H1 (cell line): ENCODE results near the gene FXYD3.

Source experiments
- ATF3 ChIP-seq: IDR thresholded peaks from 2 replicates; pipeline ENCODE4 v1.6.1; 2011; ENCODE audit warnings: low read depth, mild to moderate bottlenecking, low read length; ENCODE audit not compliant: insufficient read depth
- GTF2F1 ChIP-seq: IDR thresholded peaks from 2 replicates; pipeline ENCODE4 v1.6.1; 2012; ENCODE audit warnings: low read depth, low read length, improper control_type of control experiment, borderline replicate concordance
- POLR2A ChIP-seq, 2 experiments: IDR thresholded peaks; 1 replicate in 1 of 2; 2 replicates in 1 of 2; pipeline ENCODE4 v1.6.1; 2011; ENCODE audit warnings: low read depth in 2 of 2, low read length in 2 of 2, mild to moderate bottlenecking in 2 of 2; ENCODE audit errors: control extremely low read depth in 1 of 2
- POLR2AphosphoS5 ChIP-seq: IDR thresholded peaks from 2 replicates; pipeline ENCODE4 v1.6.1; 2011; ENCODE audit warnings: low read depth, low read length
- TF ChIP-seq, protein P1 (sequence below), 3 experiments: IDR thresholded peaks; 1 replicate in 2 of 3; 2 replicates in 1 of 3; pipeline versions ENCODE4 v1.5.1 to v1.6.1; 2011; ENCODE audit warnings: low read length in 3 of 3, mild to moderate bottlenecking in 3 of 3, inconsistent platforms in 2 of 3, low read depth in 1 of 3, moderate library complexity in 1 of 3; ENCODE audit not compliant: insufficient read depth in 1 of 3; ENCODE audit errors: control extremely low read depth in 1 of 3
- TF ChIP-seq, protein P2 (sequence below): IDR thresholded peaks from 2 replicates; pipeline ENCODE4 v1.6.1; 2011; ENCODE audit warnings: low read length, improper control_type of control experiment
- TF ChIP-seq, protein P3 (sequence below): IDR thresholded peaks from 2 replicates; pipeline ENCODE4 v1.6.1; 2012; ENCODE audit warnings: low read length, inconsistent platforms

DNA sequence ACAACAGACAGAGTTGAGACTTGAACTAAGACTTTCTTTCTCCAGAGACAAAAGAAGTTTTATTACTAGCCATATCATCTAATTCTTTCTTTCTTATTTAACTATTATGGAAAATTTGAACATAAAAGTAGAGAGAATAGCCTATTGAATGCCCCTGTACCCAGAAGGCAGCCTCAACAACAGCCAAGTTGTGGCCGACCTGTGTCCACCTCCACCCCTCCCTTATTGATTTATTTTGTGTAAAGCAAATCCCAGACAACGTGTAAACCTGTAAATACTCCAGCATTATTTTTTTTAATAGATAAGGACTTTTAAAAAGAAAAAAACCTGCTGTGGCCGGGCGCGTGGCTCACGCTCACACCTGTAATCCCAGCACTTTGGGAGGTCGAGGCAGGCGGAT is 26.1 kb upstream of the FXYD3 start:
- TF ChIP-seq, protein P1, sequence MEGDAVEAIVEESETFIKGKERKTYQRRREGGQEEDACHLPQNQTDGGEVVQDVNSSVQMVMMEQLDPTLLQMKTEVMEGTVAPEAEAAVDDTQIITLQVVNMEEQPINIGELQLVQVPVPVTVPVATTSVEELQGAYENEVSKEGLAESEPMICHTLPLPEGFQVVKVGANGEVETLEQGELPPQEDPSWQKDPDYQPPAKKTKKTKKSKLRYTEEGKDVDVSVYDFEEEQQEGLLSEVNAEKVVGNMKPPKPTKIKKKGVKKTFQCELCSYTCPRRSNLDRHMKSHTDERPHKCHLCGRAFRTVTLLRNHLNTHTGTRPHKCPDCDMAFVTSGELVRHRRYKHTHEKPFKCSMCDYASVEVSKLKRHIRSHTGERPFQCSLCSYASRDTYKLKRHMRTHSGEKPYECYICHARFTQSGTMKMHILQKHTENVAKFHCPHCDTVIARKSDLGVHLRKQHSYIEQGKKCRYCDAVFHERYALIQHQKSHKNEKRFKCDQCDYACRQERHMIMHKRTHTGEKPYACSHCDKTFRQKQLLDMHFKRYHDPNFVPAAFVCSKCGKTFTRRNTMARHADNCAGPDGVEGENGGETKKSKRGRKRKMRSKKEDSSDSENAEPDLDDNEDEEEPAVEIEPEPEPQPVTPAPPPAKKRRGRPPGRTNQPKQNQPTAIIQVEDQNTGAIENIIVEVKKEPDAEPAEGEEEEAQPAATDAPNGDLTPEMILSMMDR (IDR thresholded peaks at IDR 0.05; ENCODE audit: control extremely low read depth in 1 of 3, insufficient read depth in 1 of 3, low read depth in 1 of 3, low read length in 3 of 3) = no peak
- TF ChIP-seq, protein P2, sequence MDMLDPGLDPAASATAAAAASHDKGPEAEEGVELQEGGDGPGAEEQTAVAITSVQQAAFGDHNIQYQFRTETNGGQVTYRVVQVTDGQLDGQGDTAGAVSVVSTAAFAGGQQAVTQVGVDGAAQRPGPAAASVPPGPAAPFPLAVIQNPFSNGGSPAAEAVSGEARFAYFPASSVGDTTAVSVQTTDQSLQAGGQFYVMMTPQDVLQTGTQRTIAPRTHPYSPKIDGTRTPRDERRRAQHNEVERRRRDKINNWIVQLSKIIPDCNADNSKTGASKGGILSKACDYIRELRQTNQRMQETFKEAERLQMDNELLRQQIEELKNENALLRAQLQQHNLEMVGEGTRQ = no peak
- no peak for TF ChIP-seq POLR2AphosphoS5
- TF ChIP-seq ATF3 = no peak
- no peak for TF ChIP-seq POLR2A (IDR thresholded peaks at IDR 0.05; ENCODE audit: control extremely low read depth in 1 of 2, low read depth in 2 of 2, low read length in 2 of 2)
- TF ChIP-seq, protein P3, sequence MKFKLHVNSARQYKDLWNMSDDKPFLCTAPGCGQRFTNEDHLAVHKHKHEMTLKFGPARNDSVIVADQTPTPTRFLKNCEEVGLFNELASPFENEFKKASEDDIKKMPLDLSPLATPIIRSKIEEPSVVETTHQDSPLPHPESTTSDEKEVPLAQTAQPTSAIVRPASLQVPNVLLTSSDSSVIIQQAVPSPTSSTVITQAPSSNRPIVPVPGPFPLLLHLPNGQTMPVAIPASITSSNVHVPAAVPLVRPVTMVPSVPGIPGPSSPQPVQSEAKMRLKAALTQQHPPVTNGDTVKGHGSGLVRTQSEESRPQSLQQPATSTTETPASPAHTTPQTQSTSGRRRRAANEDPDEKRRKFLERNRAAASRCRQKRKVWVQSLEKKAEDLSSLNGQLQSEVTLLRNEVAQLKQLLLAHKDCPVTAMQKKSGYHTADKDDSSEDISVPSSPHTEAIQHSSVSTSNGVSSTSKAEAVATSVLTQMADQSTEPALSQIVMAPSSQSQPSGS = no peak
- TF ChIP-seq GTF2F1 = no peak
